ENCODE data around the gene KCNIP4. TPM values are rescaled to one million over a fixed set of nuclear protein-coding genes. Genes with fewer than 3 reads are reported as not detected.

Gene KCNIP4
- total and polyA plus RNA-seq, 2 experiments from 2014 or later, result 0.65 TPM; not detected in 1

DNA sequence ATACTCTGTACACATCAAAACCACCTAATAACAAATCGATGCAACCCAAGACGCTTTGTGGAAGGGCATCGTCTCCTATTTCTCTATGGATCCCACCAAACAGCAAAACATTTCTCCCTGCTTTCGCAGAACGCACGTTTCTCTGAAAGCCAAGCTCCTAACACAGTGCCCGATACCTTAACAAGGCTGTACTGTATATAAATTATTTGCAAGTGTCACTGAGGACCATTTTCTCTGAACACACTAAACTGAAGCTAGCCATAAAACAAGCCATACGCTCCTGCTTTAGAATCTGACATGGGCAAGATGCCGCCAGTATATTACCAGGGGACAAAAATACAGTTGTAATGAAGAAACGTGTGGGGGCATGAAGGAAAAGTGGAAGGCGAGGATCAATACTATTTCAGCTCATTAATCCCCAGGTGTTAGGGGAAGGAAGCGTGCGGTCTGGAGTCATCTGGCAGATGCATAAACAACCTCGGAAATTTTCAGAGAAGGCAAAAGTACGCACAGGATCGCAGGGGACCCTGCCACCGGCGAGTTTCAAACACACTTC is 703 bp downstream of the KCNIP4 start:
- peak overlapping the region; percentile 70 for H2AFZ ChIP-seq
- in situ Hi-C loops (cut with MboI), result no loop called here

GRCh38 chr4:21946858-21947257 is 1.7 kb downstream of the KCNIP4 start:
- Histone ChIP-seq H3K79me2 (ENCODE audit: insufficient read depth) (no peaks in the 10 kb centered on the region), H3K9me3 (ENCODE audit: low read depth) (no peaks in the 10 kb centered on the region), H3K9me2 (ENCODE audit: insufficient read depth) (no peaks in the 10 kb centered on the region), H2AFZ (no peak overlapping the region), H3K4me3 (no peak overlapping the region), H3K4me1 (ENCODE audit: insufficient read depth) (no peaks in the 10 kb centered on the region), H3K9ac (no peak overlapping the region), H3F3A (ENCODE audit: insufficient read depth) (no peaks in the 10 kb centered on the region), H3K36me3 (ENCODE audit: low read depth) (no peaks in the 10 kb centered on the region), H3K27ac (no peak overlapping the region), H3K27me3 (replicated peaks; ENCODE audit: insufficient read depth) (0 out of 2 replicates have a peak, but pooled peaks cover 4% of the 10 kb centered on the region), H4K20me1 (ENCODE audit: insufficient read depth) (no peaks in the 10 kb centered on the region), H3K4me2 (ENCODE audit: unreplicated experiment) (no peak overlapping the region)
- in situ Hi-C loops (cut with MboI), result no loop called here
- TF ChIP-seq EZH2phosphoT487 (IDR thresholded peaks at IDR 0.05; ENCODE audit: insufficient read depth, low read depth), result no peak
- TF ChIP-seq EZH2 (IDR thresholded peaks at IDR 0.05; ENCODE audit: insufficient read depth, poor library complexity, severe bottlenecking), result no peak
- whole genome bisulfite sequencing, 2 experiments (ENCODE audit: low coverage in 1 of 2, low lambda C conversion rate in 2 of 2, missing lambda C conversion rate in 2 of 2), result 87 to 91% methylated on average over 6 of the region's 6 CpGs
- no peak for DNase-seq

More for the DNA sequence above, 703 bp downstream of the KCNIP4 start:
- H3K9me3 ChIP-seq (ENCODE audit: low read depth), result no peaks in the 10 kb centered on the region
- H3K4me1 ChIP-seq (ENCODE audit: insufficient read depth), result no peaks in the 10 kb centered on the region
- TF ChIP-seq EZH2phosphoT487 (IDR thresholded peaks at IDR 0.05; ENCODE audit: insufficient read depth, low read depth) (no peak), EZH2 (IDR thresholded peaks at IDR 0.05; ENCODE audit: insufficient read depth, poor library complexity, severe bottlenecking) (no peak)
- peak overlapping the region; percentile 54 for H3K4me2 ChIP-seq (ENCODE audit: unreplicated experiment)
- WGBS, 2 experiments (ENCODE audit: low coverage in 1 of 2, low lambda C conversion rate in 2 of 2, missing lambda C conversion rate in 2 of 2), result 52 to 54% methylated on average over 17 to 18 of the region's 18 CpGs
- no peaks in the 10 kb centered on the region for H3K9me2 ChIP-seq (ENCODE audit: insufficient read depth)
- H4K20me1 ChIP-seq (ENCODE audit: insufficient read depth), result no peaks in the 10 kb centered on the region
- no peaks in the 10 kb centered on the region for H3K79me2 ChIP-seq (ENCODE audit: insufficient read depth)
- 0 out of 2 replicates have a peak, but pooled peaks cover 4% of the 10 kb centered on the region for H3K27me3 ChIP-seq (replicated peaks; ENCODE audit: insufficient read depth)
- DNase-seq, result peak; percentile 3
- H3K27ac ChIP-seq, result no peak overlapping the region
- H3K9ac ChIP-seq, result peak overlapping the region; percentile 12; the same call in 1 of the 2 replicates
- no peaks in the 10 kb centered on the region for H3F3A ChIP-seq (ENCODE audit: insufficient read depth)
- no peaks in the 10 kb centered on the region for H3K36me3 ChIP-seq (ENCODE audit: low read depth)
- H3K4me3 ChIP-seq, result peak overlapping the region; percentile 73

- H2AFZ ChIP-seq, result no peak overlapping the region
- WGBS, 2 experiments (ENCODE audit: low coverage in 1 of 2, low lambda C conversion rate in 2 of 2, missing lambda C conversion rate in 2 of 2), result 86 to 89% methylated on average over 3 of the region's 3 CpGs
- H3K27ac ChIP-seq, result no peak overlapping the region
- TF ChIP-seq EZH2 (IDR thresholded peaks at IDR 0.05; ENCODE audit: insufficient read depth, poor library complexity, severe bottlenecking) (no peak), EZH2phosphoT487 (IDR thresholded peaks at IDR 0.05; ENCODE audit: insufficient read depth, low read depth) (no peak)
- H3K9me2 ChIP-seq (ENCODE audit: insufficient read depth), result no peaks in the 10 kb centered on the region; the same call in 1 of the 2 replicates
- H3K4me1 ChIP-seq (ENCODE audit: insufficient read depth), result no peaks in the 10 kb centered on the region
- no peaks in the 10 kb centered on the region for H3K79me2 ChIP-seq (ENCODE audit: insufficient read depth)
- H4K20me1 ChIP-seq (ENCODE audit: insufficient read depth), result no peaks in the 10 kb centered on the region
- DNase-seq, result no peak
- H3K27me3 ChIP-seq (replicated peaks; ENCODE audit: insufficient read depth), result no peaks in the 10 kb centered on the region
- in situ Hi-C loops (cut with MboI), result no loop called here
- H3K9ac ChIP-seq, result no peak overlapping the region
- H3F3A ChIP-seq (ENCODE audit: insufficient read depth), result no peaks in the 10 kb centered on the region
- H3K4me3 ChIP-seq, result no peak overlapping the region
- H3K4me2 ChIP-seq (ENCODE audit: unreplicated experiment), result no peak overlapping the region
- no peaks in the 10 kb centered on the region for H3K36me3 ChIP-seq (ENCODE audit: low read depth)
- H3K9me3 ChIP-seq (ENCODE audit: low read depth), result no peaks in the 10 kb centered on the region
These were observed 26.9 kb downstream of the KCNIP4 start for GRCh38 chr4:21921526-21922180.

DNA sequence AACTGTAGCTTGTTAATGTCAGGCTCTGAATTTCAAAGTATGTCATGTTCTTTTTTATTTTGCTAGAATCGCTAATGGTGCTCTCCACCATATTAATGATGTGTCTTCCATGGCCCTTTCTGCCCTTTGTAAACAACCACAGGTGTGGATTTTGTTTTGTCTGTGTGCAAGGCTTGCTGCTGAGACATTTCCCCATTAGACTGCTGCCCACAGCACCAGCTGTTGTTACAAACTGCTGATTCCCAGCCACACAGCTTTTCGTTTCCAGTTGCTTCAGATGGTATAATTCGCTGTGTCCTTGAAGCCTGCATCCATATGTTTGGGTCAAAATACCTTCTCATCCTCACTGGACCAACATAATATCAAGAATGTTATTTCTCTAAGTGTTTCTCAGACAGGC is 32.8 kb downstream of the KCNIP4 start:
- in situ Hi-C loops (cut with MboI), result no loop called here

More for the DNA sequence above, 32.8 kb downstream of the KCNIP4 start:
- DNase-seq, result no peak
- Histone ChIP-seq H3K27ac (no peak overlapping the region), H2AFZ (no peak overlapping the region), H3K9ac (no peak overlapping the region), H3F3A (ENCODE audit: insufficient read depth) (no peaks in the 10 kb centered on the region), H3K4me3 (no peak overlapping the region), H3K79me2 (ENCODE audit: insufficient read depth) (no peaks in the 10 kb centered on the region), H3K36me3 (ENCODE audit: low read depth) (no peaks in the 10 kb centered on the region), H4K20me1 (ENCODE audit: insufficient read depth) (no peaks in the 10 kb centered on the region), H3K9me2 (ENCODE audit: insufficient read depth) (no peaks in the 10 kb centered on the region; the same call in 1 of the 2 replicates), H3K4me2 (ENCODE audit: unreplicated experiment) (no peak overlapping the region), H3K9me3 (ENCODE audit: low read depth) (no peaks in the 10 kb centered on the region), H3K27me3 (replicated peaks; ENCODE audit: insufficient read depth) (no peaks in the 10 kb centered on the region), H3K4me1 (ENCODE audit: insufficient read depth) (no peaks in the 10 kb centered on the region)
- WGBS, 2 experiments (ENCODE audit: low coverage in 1 of 2, low lambda C conversion rate in 2 of 2, missing lambda C conversion rate in 2 of 2), result 66 to 67% methylated on average over 3 of the region's 3 CpGs
- TF ChIP-seq EZH2phosphoT487 (IDR thresholded peaks at IDR 0.05; ENCODE audit: insufficient read depth, low read depth) (no peak), EZH2 (IDR thresholded peaks at IDR 0.05; ENCODE audit: insufficient read depth, poor library complexity, severe bottlenecking) (no peak)

Data from GM23248 (cell line).